B cell (primary cell): ENCODE data around the gene VSTM2L. TPM values are rescaled to one million over a fixed set of nuclear protein-coding genes. Genes with fewer than 3 reads are reported as not detected.

Source experiments
- ATAC-seq: fragments of 200-7000 bp; cut with Tn5 transposase; one replicate; pipeline ENCODE4 v1.10.0; 2021; ENCODE audit warnings: low read depth, mild to moderate bottlenecking, moderate number of reproducible peaks, moderate library complexity
- CTCF ChIA-PET: fragments of 350-600 bp; sonication (Branson Sonifier 250); formaldehyde crosslinking; loops from one replicate; lab custom pipeline; 2021; ENCODE audit warnings: antibody characterized with exemption, inconsistent platforms; lab: Charles Lee
- POLR2A ChIA-PET: fragments of 350-600 bp; sonication (Branson Sonifier 250); formaldehyde crosslinking; loops from one replicate; lab custom pipeline; 2021; ENCODE audit warnings: antibody characterized with exemption; lab: Charles Lee
- DNase-seq: peaks from one replicate; pipeline ENCODE4 v3.0.0; 2013
- H2AFZ ChIP-seq: 2 replicates; pipeline ENCODE4 v1.6.1; 2012; ENCODE audit warnings: mild to moderate bottlenecking, low read depth, low read length; ENCODE audit not compliant: insufficient read depth, poor library complexity, severe bottlenecking
- H3K27ac ChIP-seq, 2 donors: 1 replicate in 1 of 2; 2 replicates in 1 of 2; pipeline ENCODE4 v1.5.1; 2012 to 2013; ENCODE audit warnings: low read length in 2 of 2, mild to moderate bottlenecking in 2 of 2, moderate library complexity in 1 of 2
- H3K27me3 ChIP-seq, 4 experiments: fragments of 200-600 bp in 1 of 4; sonication (generic) in 1 of 4; replicated peaks in 1 of 4; 1 replicate in 2 of 4; 2 replicates in 2 of 4; pipeline versions ENCODE4 v1.6.1 to v1.7.0; 2013 to 2016; ENCODE audit warnings: low read length in 3 of 4, mild to moderate bottlenecking in 2 of 4, mixed read lengths in 1 of 4, moderate library complexity in 1 of 4; ENCODE audit not compliant: insufficient read depth in 4 of 4, control insufficient read depth in 3 of 4; ENCODE audit errors: control extremely low read depth in 1 of 4
- H3K36me3 ChIP-seq, 2 experiments: replicated peaks in 1 of 2; 1 replicate in 1 of 2; 2 replicates in 1 of 2; pipeline versions ENCODE4 v1.6.1 to v1.7.1; 2013; ENCODE audit warnings: low read length in 1 of 2; ENCODE audit not compliant: insufficient read depth in 2 of 2, control insufficient read depth in 1 of 2; ENCODE audit errors: control extremely low read depth in 1 of 2, extremely low read depth in 1 of 2
- H3K4me1 ChIP-seq, 2 donors: fragments of 200-600 bp in 1 of 2; sonication (generic) in 1 of 2; 1 replicate in 1 of 2; 2 replicates in 1 of 2; pipeline versions ENCODE4 v1.5.1 to v1.6.1; 2013 to 2017; ENCODE audit warnings: low read length in 2 of 2; ENCODE audit not compliant: control insufficient read depth in 2 of 2, insufficient read depth in 2 of 2
- H3K4me2 ChIP-seq: replicated peaks from 2 replicates; pipeline ENCODE3; 2012; ENCODE audit warnings: mild to moderate bottlenecking, low read depth, low read length; ENCODE audit not compliant: poor library complexity, severe bottlenecking
- H3K4me3 ChIP-seq, 5 experiments: fragments of 200-600 bp in 1 of 5; sonication (generic) in 1 of 5; 1 replicate in 3 of 5; 2 replicates in 2 of 5; pipeline versions ENCODE4 v1.5.1 to v1.7.0; 2011 to 2016; ENCODE audit warnings: low read length in 4 of 5, mild to moderate bottlenecking in 4 of 5, low read depth in 2 of 5, control low read depth in 1 of 5, moderate library complexity in 1 of 5; ENCODE audit not compliant: insufficient read depth in 1 of 5; ENCODE audit errors: control extremely low read depth in 1 of 5, extremely low read depth in 1 of 5
- H3K79me2 ChIP-seq: fragments of 200-600 bp; sonication (generic); one replicate; pipeline ENCODE4 v1.6.0; 2016; ENCODE audit warnings: low read length; ENCODE audit not compliant: control insufficient read depth, insufficient read depth
- H3K9ac ChIP-seq: fragments of 200-600 bp; sonication (generic); 2 replicates; pipeline ENCODE4 v1.6.1; 2017; ENCODE audit warnings: mild to moderate bottlenecking, low read length, moderate library complexity
- H3K9me3 ChIP-seq, 3 donors: one replicate each; pipeline versions ENCODE4 v1.6.1 to v1.7.1; 2013; ENCODE audit warnings: low read length in 2 of 3; ENCODE audit not compliant: control insufficient read depth in 2 of 3, insufficient read depth in 1 of 3; ENCODE audit errors: control extremely low read depth in 1 of 3
- H4K20me1 ChIP-seq: 2 replicates; pipeline ENCODE4 v1.6.0; 2012; ENCODE audit warnings: mild to moderate bottlenecking, low read length; ENCODE audit not compliant: insufficient read depth, control insufficient read depth, poor library complexity, severe bottlenecking
- H3K27ac Mint-ChIP-seq: one replicate; pipeline ENCODE4 v1.8.0; 2021; ENCODE audit warnings: mixed read lengths
- H3K27me3 Mint-ChIP-seq: one replicate; pipeline ENCODE4 v1.8.0; 2021; ENCODE audit warnings: mixed read lengths
- H3K4me1 Mint-ChIP-seq: one replicate; pipeline ENCODE4 v1.8.0; 2021; ENCODE audit warnings: mixed read lengths
- H3K4me3 Mint-ChIP-seq: one replicate; pipeline ENCODE4 v1.8.0; 2021; ENCODE audit warnings: mixed read lengths
- H3K9me3 Mint-ChIP-seq: one replicate; pipeline ENCODE4 v1.8.0; 2022; ENCODE audit warnings: mixed read lengths; ENCODE audit not compliant: insufficient read depth
- CTCF ChIP-seq: fragments of 200-600 bp; IDR thresholded peaks from one replicate; pipeline ENCODE4 v1.8.0; 2022; ENCODE audit warnings: antibody characterized with exemption, mild to moderate bottlenecking
- EZH2 ChIP-seq: IDR thresholded peaks from 2 replicates; pipeline ENCODE4 v1.6.1; 2012; ENCODE audit warnings: borderline replicate concordance, low read depth, mild to moderate bottlenecking, moderate library complexity, low read length; ENCODE audit not compliant: insufficient read depth, poor library complexity, severe bottlenecking
- WGBS: methylation state at CpG from one replicate; pipeline ENCODE4 v1.1.5; 2013; ENCODE audit warnings: missing lambda C conversion rate; ENCODE audit not compliant: insufficient coverage; 5-methylcytosine and 5-hydroxymethylcytosine counted together
- intact Hi-C: fragments of 100-400 bp; cut with micrococcal nuclease; formaldehyde crosslinking; loops from one replicate; pipeline ENCODE4 v1.10.0; 2022
- polyA plus RNA-seq: library from polyadenylated mRNA; depleted of rRNA; stranded (reverse); fragments of >200 nt; gene quantifications from 2 replicates; pipeline ENCODE4 v1.2.3, GENCODE V29; 2012
- total RNA-seq, 2 donors: library from RNA; stranded (reverse); fragments of 120-200 nt in 1 of 2; gene quantifications; 1 replicate in 1 of 2; 2 replicates in 1 of 2; pipeline versions ENCODE4 v1.2.3 to v1.2.4, GENCODE V29; 2013 to 2022

VSTM2L gene
- total and polyA plus RNA-seq, 2 donors (not counting 1 experiment from before 2014, with no cell fraction given) = 0.25 TPM; not detected in 1

- Histone ChIP-seq H3K4me2 (no peak overlapping the region), H3K9ac (no peak overlapping the region), H3K4me1 (no peaks in the 10 kb centered on the region), H3K9me3 (no peaks in the 10 kb centered on the region), H2AFZ (no peak overlapping the region), H3K27me3 (no peaks in the 10 kb centered on the region), H3K4me3 (no peak overlapping the region), H3K27ac (no peak overlapping the region), H4K20me1 (no peaks in the 10 kb centered on the region), H3K79me2 (no peaks in the 10 kb centered on the region), H3K36me3 (peaks cover 0 to 10% of the 10 kb centered on the region in 2 experiments)
- ChIA-PET POLR2A (no interaction called here), CTCF (no interaction called here)
- Mint-ChIP-seq H3K4me3 (no peak overlapping the region), H3K27me3 (no peaks in the 10 kb centered on the region), H3K4me1 (no peaks in the 10 kb centered on the region), H3K9me3 (no peaks in the 10 kb centered on the region), H3K27ac (no peak overlapping the region)
- no peak for ATAC-seq
- 89% methylated on average over 17 of the region's 20 CpGs for WGBS
- intact Hi-C loops = no loop called here
- TF ChIP-seq EZH2 = no peak
- no peak for DNase-seq
Observed at GRCh38 chr20:37877832-37878772, 24.8 kb upstream of the VSTM2L start.

GRCh38 chr20:37878835-37879599 is 23.9 kb upstream of the VSTM2L start:
- H3K4me2 ChIP-seq = no peak overlapping the region
- no peak overlapping the region for H3K4me3 Mint-ChIP-seq
- H3K27me3 ChIP-seq = no peaks in the 10 kb centered on the region
- no peak for DNase-seq
- no peaks in the 10 kb centered on the region for H3K9me3 Mint-ChIP-seq
- POLR2A ChIA-PET = no interaction called here
- H3K9ac ChIP-seq = no peak overlapping the region
- H3K27ac ChIP-seq = no peak overlapping the region
- no peak overlapping the region for H3K4me3 ChIP-seq
- H3K27me3 Mint-ChIP-seq = no peaks in the 10 kb centered on the region
- no peaks in the 10 kb centered on the region for H4K20me1 ChIP-seq
- intact Hi-C loops = no loop called here
- H3K79me2 ChIP-seq = no peaks in the 10 kb centered on the region
- WGBS = 95% methylated on average over 8 of the region's 12 CpGs
- H3K27ac Mint-ChIP-seq = no peak overlapping the region
- TF ChIP-seq CTCF (no peak), EZH2 (no peak)
- H2AFZ ChIP-seq = no peak overlapping the region
- H3K36me3 ChIP-seq = peaks cover 0 to 5% of the 10 kb centered on the region in 2 experiments
- H3K9me3 ChIP-seq = no peaks in the 10 kb centered on the region
- H3K4me1 Mint-ChIP-seq = no peaks in the 10 kb centered on the region
- CTCF ChIA-PET = interaction anchor here (0.5 kb wide), 1 partner anchor 82 kb away, joined by 3 read pairs; no protein-coding TSS in a partner anchor
- ATAC-seq = no peak
- no peaks in the 10 kb centered on the region for H3K4me1 ChIP-seq
